HG03139 (cell line): ENCODE measurements around the gene PIP5K1B.

Source experiments
- ATAC-seq: cut with Tn5 transposase; IDR thresholded peaks from one replicate; pipeline ENCODE4 v1.9.1; 2021; ENCODE audit not compliant: unreplicated experiment

The PIP5K1B gene

GRCh38 chr9:68805890-68806517, 101.0 kb downstream of the PIP5K1B start:
- ATAC-seq, result no peak

- ATAC-seq, result no peak
Observed at GRCh38 chr9:68808338-68808890, 103.4 kb downstream of the PIP5K1B start.

DNA sequence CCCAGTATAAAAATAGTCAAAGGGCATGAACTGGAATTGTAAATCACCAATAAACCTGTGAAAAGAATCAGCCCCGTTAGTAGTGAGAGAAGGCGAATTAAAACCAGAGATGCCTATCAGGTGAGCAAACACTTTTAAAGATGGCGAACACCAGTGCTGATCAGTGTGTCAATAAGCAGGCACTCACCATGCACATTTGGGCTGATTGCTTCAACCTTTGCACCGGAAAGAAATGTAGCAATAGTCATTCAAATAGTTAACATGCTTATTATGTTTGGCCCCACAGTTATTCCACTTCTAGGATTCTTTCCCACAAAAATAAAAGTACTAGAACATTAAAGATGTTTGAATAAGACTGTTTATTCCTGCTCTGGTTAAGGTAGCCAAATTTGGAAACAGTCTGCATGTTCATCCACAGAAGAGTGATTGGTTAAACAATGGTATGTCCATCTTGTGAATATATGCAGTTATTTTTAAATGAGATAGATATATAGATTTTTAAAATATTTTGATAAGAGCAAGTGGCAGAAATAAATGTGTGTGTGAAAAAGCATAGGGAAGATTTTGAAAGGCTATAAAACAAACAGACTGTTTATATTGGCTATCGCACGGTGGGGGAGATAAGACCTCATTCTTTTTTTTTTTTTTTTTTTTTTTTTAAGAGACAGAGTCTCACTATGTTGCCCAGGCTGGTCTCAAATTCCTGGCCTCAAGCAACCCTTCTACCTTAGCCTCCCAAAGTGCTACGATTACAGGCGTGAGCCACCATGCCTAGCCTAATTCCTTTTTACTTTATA, 112.2 kb downstream of the PIP5K1B start:
- ATAC-seq, result no peak

DNA sequence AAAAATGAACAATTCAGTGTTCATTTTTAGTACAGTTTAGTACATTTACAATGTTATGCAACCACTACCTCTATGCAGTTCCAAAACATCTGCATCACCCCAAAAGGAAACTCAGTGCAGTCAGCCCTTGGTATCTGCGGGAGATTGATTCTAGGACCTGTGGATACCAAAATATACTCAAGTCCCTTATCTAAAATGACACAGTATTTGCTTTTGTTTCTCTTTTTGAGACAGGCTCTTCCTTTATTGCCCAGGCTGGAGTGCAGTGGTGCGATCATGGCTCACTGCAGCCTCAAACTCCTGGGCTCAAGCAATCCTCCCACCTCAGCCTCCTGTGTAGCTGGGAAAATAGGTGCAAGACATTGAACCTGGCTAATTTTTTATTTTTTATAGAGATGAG, 114.0 kb downstream of the PIP5K1B start:
- ATAC-seq, result no peak

- no peak for ATAC-seq
Observed at GRCh38 chr9:68821911-68822310, 116.9 kb downstream of the PIP5K1B start.

DNA sequence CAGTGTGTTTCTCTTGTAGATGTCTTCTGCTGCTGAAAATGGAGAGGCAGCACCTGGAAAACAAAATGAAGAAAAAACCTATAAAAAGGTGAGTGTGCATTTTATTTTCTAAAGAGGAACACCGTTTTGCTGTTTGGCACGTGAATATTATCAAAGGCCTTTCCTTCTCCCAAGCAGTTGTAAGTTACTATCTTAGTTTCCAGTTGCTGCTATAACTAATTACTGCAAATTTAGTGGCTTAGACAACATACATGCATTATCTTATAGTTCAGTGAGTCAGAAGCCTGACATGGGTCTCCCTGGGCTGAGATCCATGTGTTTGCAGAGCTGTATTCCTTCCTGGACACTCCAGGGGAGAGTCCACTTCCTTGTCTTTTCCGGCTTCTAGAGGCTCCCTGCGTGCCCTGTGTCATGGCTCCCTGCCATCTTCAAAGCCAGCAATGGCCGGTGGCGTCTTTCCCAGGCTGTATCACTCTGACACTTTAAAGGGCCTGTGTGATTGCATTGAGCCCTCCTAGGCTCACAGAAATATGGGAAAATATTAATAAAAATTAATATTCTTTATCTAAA, 117.6 kb downstream of the PIP5K1B start:
- no peak for ATAC-seq

DNA sequence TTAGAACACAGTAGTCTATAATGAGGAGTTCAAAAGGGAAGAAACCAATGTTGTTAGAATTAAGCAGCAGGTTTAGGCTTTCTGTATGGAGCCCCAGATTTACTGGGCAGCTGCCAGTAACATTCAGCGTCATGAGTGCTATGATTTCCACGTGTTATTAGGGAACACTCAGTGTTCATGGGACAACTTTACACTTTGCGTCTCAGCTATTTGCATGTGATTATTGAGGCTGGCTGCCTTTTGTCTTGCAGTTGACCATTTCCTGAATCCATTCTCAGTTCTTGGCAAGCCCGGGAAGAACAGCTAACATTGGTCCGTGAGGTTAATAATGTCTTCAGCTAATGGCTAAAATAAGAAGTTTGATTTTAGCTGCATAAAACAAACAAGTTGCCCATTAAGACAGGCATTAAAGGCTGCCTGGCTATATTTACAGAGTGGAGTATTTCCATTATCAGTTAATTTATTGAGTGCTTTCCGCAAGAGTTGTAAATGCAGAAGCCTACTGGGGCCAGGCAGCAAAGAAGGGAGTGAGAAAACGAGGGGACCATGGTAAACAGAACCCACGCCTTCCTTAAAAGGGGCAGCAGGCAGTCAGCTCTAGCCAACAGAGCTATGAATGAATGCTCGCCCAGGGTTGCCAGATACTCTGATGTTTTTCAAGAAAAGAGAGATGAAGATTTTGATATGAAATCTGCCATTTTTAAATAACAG, 120.9 kb downstream of the PIP5K1B start:
- ATAC-seq, result no peak

DNA sequence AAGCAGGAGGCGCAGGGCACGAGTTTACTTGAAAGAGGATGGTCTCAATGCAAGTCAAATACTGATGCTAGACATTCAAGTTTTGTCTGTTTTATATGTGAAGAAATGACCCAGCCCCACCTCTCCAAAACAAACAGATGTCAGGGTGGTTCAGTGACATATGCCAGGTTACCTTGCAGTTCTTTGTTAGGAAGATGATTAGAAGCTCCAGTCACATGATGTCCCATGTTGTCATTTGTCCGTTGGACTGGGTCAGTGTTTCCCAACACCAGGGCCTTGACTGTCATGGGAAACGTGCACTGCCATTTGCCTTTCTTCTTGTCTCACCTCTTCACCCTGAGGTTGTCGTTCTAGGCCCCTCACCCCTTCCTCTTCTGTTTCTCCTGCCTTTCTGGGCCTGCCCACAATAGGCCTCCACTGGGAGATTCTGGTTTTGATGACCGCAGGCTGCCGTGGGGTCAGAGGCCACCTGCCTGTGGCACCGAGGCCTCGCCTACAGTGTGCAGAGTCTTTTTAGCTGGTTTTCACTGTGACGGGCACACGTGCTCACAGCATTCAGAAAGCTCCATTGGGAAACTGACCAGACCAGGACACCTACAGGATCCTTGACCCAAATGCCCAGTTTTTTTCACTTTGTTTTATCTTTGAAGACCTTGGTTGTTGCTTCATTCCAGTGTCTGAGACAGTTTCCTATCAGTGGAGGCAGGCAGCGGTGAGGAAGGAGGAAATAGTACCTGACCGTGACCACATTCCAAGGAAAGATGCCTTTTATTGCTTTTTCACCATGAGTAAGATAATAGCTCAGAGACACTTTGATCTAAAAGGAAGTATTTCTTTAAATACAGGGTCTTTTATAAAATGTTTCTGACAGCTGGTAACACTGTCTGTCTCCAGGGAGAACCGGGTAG, 123.1 kb downstream of the PIP5K1B start:
- ATAC-seq, result no peak

GRCh38 chr9:68832101-68832500, 127.1 kb downstream of the PIP5K1B start:
- ATAC-seq, result no peak

- no peak for ATAC-seq
Observed at GRCh38 chr9:68832861-68833518, 128.0 kb downstream of the PIP5K1B start.

- ATAC-seq, result no peak
Observed at GRCh38 chr9:68834931-68835520, 130.0 kb downstream of the PIP5K1B start.

- ATAC-seq, result no peak
Observed at GRCh38 chr9:68836788-68837187, 131.7 kb downstream of the PIP5K1B start.

GRCh38 chr9:68838245-68838644, 133.2 kb downstream of the PIP5K1B start:
- ATAC-seq, result no peak

GRCh38 chr9:68841276-68842052, 136.4 kb downstream of the PIP5K1B start:
- ATAC-seq, result no peak

GRCh38 chr9:68842568-68842967, 137.5 kb downstream of the PIP5K1B start:
- no peak for ATAC-seq

DNA sequence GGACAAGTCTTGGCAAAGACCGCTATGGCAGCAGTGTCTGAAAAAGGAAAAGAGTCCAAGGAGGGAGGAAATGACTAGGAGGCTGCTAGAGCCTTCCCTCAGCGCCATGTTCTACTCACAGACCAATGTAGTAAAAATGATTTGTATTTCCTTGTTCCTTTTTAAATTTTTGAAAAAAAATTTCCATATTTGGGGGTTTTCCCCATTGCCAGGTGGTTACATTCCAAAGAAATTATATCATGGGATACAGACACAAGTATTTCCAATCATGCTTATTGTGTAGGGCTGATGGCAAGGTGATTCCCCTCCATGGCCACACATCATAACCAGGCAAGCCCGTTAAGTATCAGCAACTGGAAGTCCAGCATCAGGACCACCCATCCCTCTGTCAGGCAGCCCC, 138.2 kb downstream of the PIP5K1B start:
- ATAC-seq, result no peak

- ATAC-seq, result no peak
Observed at GRCh38 chr9:68844157-68844556, 139.1 kb downstream of the PIP5K1B start.
